SU-DHL-6 (cell line): ENCODE results near the gene UBAC2.

Experiments used
- CTCF ChIP-seq: fragments of 200-600 bp; sonication (generic); IDR thresholded peaks from one replicate; pipeline ENCODE4 v1.5.1; 2017; ENCODE audit warnings: antibody characterized with exemption, mild to moderate bottlenecking, low read length, moderate library complexity; ENCODE audit not compliant: insufficient read depth, poor library complexity, severe bottlenecking
- EZH2phosphoT487 ChIP-seq: fragments of 200-600 bp; sonication (generic), shearing (Covaris generic); conservative IDR thresholded peaks from 2 replicates; pipeline ENCODE4 v1.6.1; 2018; ENCODE audit warnings: mild to moderate bottlenecking, antibody characterized with exemption, low read length, moderate library complexity, mixed read lengths

GRCh38 chr13:99363949-99364348 lies 163.3 kb downstream of the UBAC2 start:
- no peak for TF ChIP-seq CTCF
- TF ChIP-seq EZH2phosphoT487, result no peak
